HG03575 (cell line): ENCODE results near the gene THSD4.
"Not testable (repeated sequence)": the region's sequence is repeated elsewhere in the genome, so short reads cannot be mapped to it uniquely, and the experiment has no call there.

Experiments
- ATAC-seq: cut with Tn5 transposase; IDR thresholded peaks from one replicate; pipeline ENCODE4 v1.9.1; 2021; ENCODE audit not compliant: unreplicated experiment, insufficient number of reproducible peaks, low FRiP score; ENCODE audit errors: extremely low read depth

The THSD4 gene

DNA sequence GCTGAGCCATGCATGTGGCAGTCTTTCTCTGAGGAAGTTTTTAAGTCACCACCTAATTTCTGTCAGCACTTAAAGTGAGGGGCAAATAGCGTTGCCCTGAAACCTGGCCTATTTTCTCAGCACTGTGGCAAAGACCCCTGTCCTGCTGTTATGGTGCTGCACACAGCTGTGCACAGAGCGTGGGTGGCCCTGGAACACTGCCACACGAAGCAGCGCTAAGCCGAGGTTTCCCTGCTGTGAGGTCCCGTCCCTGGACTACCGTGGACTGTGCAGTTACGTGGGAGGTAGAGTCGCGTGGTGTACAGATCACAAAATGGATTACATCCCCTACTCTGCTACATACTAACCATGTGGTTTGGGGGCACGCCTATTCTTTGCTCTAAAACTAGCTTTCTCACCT is 593.5 kb downstream of the THSD4 start:
- no peak for ATAC-seq

DNA sequence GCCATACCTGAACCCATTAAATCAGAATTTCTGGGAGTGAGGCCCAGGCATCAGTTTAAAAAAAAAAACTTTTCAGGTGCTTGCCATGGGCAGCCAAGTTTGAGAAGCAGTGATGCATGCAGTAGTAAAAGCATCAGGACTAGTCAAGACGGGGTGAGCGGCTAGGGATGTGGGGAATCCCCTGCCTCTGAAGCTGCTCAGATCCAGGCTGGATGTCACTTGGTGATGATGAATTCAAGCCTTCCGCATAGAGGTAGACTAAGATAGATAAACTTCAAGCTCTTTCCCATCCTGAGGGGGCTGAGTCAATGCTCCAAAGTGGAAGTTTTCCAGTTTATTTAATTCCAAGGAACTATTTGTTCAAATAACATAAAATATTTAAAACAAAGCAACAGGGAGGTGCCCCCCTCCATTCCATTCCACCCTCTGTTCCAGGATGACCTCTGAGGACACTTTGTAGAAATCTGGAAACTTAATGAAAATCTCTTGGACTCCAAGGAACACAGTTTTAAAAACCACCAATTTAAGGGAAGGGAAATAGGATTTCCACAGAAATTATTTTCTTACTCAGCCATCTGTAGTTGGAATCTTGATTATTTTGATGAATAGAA is 594.6 kb downstream of the THSD4 start:
- ATAC-seq = no peak

GRCh38 chr15:71712182-71712581 is 596.9 kb downstream of the THSD4 start:
- ATAC-seq = no peak

DNA sequence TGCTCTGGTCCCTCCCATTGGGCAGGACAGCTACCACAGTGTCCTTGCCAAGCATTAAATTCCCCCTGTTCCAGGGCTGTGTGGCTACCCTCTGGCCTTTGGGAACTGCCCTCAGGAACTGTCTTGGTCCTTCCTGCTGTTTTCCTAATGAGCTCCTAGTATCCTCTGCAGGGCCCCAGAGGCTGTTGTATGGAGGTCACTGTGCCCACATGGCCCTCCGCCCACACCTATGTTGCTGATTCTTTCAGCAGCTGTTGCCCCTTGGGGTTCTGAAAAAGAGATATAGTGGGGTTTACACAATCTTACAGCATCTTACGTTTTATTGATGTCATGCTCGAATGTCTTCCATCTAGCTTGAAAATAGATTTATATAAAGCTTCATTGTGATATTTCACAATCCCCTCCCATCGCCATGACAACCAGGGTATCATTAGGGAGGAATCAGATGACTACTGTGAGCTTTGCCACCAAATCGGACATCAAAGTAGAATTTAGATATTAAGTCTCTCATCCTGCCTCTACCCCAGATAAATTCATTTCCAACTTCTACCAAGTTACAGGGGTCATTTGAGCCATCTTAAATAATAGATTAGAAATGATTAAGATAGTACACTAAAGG is 598.0 kb downstream of the THSD4 start:
- no peak for ATAC-seq

DNA sequence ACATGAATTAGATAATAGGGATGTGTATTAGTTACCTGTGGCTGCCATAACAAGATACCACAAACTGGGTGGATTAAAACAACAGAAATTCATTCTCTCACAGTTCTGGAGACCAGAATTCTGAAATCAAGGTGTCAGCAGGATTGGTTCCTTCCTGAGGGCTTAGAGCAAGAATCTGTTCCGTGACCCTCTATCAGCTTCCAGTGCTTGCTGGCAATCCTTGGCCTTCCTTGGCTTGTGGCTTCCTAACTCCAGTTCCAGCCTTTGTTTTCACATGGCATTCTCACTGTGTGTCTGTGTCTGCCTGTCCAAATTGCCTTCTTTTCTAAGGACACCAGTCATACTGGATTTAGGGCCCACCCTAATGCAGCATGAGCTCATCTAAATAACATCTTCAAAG is 600.6 kb downstream of the THSD4 start:
- no peak for ATAC-seq

DNA sequence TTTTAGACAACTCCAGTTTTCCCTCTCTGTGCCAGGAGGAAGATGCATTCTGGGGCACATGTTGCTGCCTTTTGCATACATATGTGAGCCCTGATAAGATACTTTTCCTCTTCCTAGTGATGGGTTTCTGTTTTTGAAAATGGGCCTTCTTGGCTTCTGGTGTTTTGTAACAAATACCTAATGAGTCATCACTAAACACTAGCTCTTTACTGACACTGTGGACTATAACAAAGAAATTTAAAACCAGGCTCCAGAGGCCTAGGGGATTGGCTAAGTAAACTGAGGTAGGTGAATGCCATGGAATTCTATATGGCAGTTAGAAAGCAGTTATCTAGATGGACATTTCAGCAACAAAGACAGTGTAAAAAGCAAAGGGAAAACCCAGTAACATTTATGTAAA is 601.7 kb downstream of the THSD4 start:
- ATAC-seq = no peak

GRCh38 chr15:71718116-71718910 is 603.0 kb downstream of the THSD4 start:
- no peak for ATAC-seq

DNA sequence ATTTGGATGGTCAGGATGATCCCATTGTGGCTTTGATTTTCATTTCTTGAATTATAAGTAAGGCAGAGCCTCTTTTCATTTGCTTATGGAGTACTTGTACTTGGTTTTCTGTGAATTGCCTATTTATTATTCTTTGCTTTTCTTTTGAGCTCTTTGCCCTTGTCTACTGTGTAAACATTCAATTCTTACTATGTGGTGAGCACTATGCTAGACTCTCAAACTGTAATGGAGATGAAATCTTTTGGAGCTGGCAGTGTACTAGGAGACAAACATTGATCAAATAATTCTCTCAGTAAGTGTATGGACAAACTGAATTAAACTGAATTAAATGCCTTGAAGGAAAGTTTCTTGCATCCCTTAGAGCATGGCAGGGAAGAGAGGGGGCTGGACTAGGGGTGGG is 608.1 kb downstream of the THSD4 start:
- no peak for ATAC-seq

GRCh38 chr15:71725207-71725955 is 610.1 kb downstream of the THSD4 start:
- not testable (repeated sequence) for ATAC-seq

- no peak for ATAC-seq
These were observed 613.6 kb downstream of the THSD4 start for GRCh38 chr15:71728881-71729280.

- ATAC-seq = no peak
These were observed 614.0 kb downstream of the THSD4 start for GRCh38 chr15:71729319-71729718.

DNA sequence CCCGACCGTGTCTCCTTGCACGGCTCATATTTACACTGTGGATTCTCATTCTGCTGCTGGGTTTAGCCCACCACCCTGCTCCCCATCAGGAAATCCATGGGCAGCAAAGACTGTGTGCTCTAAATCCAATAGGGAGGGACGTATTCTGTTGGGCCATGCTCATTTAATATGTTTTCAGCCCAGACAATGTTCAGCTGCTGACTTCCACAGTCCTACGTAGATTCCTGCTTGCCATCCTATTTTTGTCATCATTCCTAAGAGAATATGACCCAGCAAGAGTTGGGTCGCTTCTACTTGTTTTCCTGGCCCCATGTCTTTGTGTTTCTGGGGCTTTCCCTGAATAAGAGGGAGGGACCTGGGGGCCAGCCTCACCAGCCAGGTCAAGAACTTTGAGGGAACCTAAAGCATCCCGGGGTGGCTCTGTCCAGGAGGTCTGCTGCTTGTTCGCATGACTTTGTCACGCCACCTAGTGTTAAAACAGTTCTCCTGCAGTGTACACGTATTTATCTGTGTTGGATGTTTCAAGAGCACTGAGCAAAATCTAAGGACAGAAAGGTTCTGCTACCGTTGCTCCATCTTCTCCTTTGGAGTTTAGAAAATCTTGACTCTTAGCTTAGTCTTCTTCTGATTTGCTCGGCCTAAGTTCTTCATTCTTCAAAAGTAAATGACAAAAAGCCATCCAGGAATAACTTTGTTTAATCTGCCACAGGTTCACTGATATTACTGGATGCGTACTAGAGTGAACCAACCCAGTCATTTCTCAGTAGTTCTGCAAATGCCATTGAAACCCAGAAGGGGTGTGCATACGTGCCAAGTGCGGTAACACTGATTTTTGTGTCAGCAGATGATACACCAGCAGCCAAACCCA is 615.2 kb downstream of the THSD4 start:
- ATAC-seq = no peak

DNA sequence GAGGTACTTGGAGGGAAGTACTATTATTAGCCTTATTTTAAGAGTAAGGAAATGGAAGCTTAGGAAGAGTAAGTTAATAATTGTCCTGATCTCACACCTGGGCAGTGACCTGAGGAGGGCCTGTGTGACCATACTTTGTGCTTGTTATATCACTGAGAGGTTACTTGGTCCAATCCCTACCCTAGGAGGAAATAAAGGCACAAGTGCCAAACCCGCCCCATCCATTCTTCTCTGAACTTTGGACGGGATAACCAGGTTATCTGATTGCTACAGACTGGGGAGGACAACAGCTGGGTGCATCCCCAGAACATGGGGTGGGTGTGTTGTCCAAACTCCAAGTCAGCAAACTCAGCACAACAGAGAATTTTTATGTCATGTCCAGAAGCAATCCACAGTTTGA is 617.4 kb downstream of the THSD4 start:
- ATAC-seq = no peak

DNA sequence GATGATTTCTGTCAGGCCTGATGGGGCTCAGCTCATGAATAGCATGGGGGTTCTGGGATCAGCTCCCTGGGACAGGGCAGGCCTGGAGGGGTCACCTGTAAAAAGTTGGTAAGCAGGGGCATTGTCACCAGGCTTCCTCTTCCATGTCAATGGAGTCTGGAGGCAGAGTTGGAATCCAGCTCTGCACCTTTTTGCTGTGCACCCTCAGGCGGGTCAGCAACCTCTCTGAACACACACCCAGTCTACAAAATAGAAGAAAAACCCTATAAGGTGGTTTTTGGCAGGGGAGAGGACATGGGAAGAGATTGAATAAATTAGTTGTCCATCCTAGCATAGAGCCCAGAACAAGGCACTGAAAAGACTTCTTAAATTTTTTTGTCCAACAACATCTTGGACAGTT is 617.9 kb downstream of the THSD4 start:
- no peak for ATAC-seq

DNA sequence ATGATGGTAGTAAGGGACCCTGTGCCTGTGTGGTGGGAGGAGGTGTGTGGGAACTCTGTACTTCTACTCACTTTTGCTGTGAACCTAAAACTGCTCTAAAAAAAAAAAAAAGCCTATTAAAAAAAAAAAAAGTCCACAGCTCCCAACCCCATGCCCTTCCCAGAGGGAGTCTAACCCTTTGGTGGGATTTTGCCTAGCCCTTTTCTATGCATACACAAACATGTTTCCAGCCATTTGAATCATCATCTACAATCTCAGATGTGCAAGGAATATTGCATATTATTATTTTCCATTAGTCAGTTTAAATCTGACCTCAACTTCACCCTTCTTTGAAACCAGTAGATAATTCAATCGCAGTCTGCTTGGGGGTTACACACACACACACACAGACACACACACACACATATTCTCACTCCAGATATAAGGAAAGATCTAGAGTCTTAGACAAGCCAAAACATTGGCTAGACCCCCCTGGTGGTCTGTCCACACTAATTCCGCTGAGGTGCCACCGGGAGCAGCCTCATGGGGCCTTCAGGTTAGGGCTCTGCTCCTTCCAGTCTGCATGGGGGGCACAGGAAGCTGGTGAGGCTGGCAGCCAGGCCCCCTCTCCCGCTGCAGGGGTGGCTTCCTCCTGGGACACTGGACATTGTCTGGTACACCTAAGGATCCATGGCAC is 619.6 kb downstream of the THSD4 start:
- ATAC-seq = no peak

GRCh38 chr15:71735385-71735757 is 620.1 kb downstream of the THSD4 start:
- no peak for ATAC-seq

GRCh38 chr15:71736286-71736947 is 621.1 kb downstream of the THSD4 start:
- ATAC-seq = no peak

DNA sequence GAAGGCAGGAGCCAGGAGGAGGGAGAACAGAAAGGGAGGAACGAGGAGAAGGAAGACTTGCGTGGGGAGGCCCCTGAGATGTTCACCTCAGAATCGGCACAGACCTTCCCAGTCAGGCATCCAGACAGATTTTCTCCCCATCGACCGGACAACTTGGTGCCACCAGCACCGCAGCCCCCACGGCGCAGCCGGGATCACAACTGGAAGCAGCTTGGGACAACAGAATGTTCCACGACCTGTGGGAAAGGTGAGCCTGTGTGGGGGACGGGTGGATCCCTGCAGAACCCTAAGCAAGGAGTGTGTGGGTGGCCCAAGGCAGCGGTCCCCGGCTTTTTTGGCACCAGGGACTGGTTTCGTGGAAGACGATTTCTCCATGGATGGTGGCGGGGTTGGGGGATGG is 622.5 kb downstream of the THSD4 start:
- ATAC-seq = no peak
